ENCODE measurements around the gene BCAR1.

BCAR1 gene

DNA sequence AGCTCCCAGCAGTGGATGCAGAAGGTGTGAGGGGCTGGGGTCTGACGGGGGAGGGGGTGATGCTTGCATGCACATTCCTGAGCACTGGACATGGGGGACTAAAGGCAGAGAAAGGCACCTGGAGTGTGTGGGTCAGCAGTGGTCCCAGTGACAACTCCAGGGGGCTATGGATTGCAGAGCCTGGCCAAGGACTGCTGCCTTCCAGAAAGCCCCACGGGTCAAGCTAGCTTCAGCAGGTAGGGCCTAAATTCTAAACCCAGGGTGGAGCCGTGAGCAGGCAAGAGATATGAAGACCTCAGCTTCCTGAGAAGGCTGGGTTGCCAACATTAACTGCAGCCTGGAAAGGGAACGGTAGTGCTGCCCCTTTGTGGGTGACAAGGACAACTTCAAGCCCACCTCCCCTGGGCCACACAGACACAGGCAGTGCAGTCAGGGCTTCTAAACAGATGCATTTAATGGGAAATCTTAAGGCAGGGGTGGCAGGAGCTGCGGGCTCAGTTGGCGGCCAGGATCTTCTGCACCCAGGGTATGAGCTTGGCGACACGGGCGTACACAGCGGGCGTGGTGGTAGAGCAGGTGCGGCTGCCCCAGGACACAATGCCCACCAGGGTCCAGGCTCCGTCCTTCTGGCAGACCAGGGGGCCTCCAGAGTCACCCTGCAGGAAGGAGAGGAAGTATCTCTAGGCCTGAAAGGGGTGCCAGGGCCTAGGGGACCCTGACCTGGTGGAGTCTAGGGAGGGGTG is 47.6 kb downstream of the BCAR1 start:
- no peak for DNase-seq (ENCODE audit: low read depth, low spot score)

DNA sequence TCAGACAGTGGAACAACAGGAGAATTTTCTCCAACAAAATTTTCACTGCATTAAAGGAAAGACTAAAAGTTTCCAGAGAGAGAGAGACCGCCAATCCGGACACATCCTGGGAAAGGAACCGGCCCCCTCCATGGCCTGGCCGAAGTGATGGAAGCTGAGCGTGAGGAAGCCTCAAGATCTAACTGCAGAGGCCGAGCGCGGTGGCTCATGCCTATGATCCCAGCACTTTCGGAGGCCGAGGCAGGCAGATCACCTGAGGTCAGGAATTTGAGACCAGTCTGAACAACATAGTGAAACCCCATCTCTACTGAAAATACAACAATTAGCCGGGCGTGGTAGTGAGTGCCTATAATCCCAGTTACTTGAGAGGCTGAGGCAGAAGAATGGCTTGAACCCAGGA is 48.3 kb downstream of the BCAR1 start:
- no peak for DNase-seq (ENCODE audit: low read depth, low spot score)

DNA sequence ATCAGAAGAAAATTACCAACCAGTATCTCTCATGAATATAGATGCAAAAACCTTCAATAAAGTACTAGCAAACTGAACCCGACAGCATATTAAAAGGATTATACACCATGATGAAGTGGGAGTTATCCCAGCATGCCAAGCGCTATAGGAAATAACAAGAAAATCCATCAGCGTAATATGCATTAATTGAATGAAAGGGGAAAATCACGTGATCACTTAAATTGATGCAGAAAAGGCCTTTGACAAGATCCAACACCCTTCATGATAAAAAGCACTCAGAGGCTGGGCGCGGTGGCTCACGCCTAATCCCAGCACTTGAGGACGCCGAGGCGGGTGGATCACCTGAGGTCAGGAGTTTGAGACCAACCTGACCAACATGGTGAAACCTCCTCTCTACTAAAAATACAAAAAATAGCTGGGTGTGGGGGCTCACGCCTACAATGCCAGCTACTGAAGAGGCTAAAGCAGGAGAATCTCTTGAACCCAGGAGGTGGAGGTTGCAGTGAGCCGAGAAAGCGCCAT is 49.3 kb downstream of the BCAR1 start:
- DNase-seq (ENCODE audit: low read depth, low spot score), result no peak

DNA sequence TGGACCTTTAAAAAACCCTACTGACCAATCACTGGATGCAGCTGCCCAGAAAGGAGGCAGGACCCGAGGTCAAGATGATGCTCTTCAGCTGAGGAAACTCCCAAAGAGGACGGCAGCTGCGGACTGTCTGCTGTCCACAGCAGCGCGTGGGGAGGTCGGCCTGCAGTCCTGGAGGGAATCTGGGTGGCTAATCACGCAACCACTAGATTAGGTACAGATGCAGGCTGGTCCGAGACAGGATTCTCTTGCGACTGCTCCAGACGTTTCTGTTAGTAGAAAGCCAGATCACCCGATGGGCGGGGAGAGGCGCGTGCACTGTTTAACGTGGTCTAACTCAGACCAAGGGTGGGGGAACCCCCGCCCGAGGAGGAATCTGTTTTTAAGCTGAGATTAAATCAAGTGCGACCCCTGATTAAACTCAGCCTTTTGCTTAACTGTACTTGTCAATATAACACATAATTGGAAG is 53.3 kb downstream of the BCAR1 start:
- no peak for DNase-seq (ENCODE audit: low read depth, low spot score)

DNA sequence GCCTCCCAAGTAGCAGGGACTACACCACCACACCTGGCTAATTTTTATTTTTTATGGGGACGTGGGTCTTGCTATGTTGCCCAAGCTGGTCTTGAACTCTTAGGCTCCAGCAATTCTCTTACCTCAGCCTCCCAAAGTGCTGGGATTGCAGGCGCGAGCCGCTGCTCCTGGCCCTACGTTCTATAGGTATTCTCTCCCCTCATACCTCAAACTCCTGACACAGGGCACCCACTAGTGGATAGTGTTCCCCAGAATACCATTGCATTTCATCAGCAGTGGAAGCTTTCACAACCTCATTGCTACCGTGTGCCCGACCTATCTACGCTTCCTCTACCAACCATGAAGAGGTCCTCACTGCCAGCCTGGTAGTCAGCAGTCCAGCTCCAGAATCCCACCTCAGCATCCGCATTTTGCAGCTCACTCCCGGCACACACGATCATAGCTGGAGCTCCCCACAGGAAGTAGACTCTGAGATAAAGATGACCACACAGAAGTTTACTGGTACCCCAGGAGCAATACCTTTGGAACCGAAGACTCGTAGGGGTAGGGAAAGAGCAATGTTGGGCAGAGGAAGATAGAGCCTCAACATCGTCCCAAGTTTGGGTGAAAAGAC is 53.8 kb downstream of the BCAR1 start:
- no peak for DNase-seq (ENCODE audit: low read depth, low spot score)

DNA sequence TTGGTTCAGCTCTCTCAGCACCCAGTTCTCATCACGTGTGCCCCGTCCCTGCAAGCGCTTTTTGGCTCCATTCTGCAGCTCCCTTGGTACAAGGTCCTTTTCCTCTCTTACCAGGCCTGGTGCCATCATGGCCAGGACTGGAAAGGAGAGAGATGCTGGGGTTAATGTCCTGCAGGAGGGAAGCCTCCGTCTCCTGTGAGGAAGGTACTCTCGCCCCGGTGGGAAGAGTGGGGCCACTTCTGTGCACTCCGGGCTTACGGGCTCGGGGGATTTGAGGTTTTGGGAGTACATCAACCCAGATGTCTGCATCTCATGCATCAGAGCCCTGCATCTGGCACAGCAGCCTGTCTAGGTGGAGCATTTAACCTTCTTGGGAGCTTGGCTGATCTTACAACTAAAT is 54.6 kb downstream of the BCAR1 start:
- no peak for DNase-seq (ENCODE audit: low read depth, low spot score)

DNA sequence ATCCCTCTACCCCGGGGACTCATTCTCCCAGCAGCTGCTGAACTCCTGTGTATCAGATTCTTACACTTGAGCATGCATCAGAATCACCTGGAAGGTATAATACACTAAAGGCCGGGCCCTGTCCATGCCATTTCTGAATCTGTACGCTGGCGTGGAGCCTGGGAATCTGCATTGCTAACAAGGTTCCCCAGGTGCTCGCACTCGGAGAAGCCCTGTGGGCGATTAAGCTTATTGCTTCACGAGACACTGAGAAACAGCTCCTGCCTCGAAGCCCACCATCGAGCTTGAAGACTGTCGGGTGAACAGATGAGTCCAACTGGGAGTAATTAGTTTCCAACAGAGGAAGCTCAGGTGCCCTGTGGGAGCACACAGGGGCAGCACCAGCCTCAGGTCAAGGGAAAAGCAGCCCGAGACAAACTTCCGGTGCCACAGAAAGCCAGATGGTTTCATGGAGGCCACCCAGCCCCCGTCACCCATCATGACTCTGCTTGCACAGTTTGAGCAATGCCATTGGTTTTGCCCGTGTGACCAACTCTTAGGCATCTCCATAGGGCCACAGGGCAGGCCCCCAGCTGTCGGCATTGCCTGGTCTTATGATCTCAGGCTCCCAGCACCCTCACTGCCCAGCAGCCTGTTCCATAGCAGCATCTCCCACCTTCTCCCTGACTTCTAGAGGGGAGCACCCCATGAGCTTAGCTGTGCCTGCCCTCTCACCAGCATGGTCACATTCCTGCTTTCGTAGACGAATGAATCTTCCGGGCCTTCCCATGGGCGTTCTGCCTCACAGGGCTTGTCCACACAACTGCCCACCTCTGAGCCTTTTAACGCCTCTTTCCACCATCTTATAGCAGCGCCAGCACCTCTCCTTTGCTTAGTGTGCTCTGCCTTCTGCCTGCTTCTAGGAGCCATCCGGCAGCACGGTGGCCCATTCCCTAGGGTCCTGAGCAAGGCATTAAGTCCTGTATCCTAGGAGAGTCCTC is 55.3 kb downstream of the BCAR1 start:
- DNase-seq (ENCODE audit: low read depth, low spot score), result no peak

DNA sequence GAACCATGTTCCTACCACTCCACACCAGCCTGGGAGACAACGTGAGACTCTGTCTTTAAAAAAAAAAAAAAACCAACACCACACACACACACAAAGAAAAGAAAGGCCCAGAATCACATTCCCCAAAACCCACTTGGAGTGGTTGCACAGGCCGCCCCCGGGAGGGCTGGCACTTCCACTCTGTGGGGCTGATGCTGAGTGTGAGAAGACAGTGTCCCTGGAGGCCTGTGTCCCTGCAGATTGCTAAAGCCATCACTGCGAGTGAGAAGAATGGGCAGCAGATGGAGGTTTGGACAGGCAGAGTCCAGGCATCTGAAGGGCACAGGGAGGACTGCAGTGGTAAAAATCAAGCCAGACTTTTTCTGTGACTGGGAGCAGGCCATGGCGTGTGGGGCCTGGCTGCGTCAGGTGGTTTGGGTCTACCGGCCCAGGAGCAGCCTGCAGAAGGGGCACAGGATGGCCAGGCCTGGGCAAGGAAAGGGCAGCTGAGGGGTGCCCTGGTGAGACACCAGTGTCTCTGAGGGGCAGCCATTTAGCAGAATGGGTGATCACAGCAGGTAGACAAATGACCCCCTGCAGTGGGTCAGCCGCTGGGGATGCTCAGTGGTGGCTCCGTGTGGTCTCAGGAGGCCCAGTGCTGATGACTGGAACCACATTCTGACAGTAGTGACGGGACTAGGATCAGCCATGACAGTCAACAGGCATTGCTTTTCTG is 57.5 kb downstream of the BCAR1 start:
- DNase-seq (ENCODE audit: low read depth, low spot score), result no peak

DNA sequence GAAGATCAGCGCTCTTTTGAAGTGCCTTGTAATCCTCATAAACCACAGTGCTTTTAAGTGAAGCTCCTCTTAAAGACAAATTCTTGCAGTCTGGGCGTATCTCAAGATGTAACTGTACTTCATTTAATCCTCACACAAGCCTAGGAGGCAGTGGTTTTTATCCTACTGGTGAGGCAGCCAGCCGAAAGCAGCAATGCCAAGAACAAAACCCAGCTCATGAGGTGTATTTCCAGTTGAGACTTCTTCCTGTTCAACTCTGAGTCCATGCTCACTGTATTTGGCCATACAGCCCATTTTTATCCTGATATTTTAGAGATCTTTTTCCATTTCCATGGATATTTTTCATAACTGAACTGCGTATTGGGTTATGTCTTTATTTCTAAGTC is 58.2 kb downstream of the BCAR1 start:
- no peak for DNase-seq (ENCODE audit: low read depth, low spot score)

DNA sequence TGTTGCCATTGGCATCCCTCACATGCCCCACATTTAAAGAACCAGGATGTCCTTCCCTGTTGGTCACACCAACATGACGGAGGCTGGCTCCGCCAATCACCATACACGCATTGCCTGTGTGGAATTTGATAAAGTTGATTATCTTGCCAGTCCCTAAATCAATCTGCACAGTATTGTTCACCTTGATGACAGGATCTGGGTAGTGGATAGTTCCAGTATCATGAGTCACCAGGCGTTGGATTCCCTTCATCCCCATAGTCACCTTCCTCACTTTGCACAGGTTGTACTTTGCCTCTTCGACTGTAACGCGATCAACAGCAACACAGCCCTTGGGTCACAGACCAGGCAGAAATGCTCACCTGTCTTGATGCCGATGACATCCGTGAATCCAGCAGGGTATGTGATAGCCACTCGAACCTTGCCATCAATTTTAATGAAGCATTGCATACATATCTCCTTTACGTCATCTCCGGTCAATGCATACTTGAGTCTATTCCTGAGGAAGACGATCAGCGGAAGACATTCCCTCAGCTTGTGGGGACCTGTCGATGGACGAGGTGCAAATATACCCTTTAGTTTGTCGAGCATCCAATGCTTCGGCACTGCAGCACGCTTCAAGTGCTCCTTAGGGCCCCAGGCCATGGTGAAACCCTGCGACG is 58.7 kb downstream of the BCAR1 start:
- no peak for DNase-seq (ENCODE audit: low read depth, low spot score)

DNA sequence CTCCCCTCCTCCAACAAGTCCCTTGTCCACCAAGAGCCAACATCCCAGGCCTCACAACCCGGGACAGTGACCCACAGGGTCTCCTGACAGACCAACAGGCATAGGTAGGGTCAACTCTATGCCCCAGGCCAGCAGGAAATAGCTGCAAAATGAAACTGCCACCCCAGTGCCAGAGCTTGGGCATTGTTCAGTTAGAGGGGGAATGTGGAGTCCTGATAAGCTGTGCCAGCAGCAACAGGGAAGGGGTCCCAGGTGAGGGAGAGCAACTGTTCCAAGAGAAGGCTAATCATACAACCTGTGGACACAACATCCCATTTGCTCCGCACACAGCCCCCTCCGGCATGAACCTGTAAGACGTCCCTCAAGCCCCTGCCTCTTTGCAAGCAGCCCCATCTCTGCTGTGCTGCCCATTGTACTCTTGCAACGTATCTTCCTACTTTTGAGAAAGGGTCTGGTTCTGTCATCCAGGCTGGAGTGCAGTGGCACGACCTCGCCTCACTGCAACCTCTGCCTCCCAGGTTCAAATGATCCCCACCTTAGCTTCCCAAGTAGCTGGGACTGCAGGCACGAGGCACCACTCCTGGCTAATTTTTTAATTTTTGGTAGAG is 61.7 kb downstream of the BCAR1 start:
- no peak for DNase-seq (ENCODE audit: low read depth, low spot score)

DNA sequence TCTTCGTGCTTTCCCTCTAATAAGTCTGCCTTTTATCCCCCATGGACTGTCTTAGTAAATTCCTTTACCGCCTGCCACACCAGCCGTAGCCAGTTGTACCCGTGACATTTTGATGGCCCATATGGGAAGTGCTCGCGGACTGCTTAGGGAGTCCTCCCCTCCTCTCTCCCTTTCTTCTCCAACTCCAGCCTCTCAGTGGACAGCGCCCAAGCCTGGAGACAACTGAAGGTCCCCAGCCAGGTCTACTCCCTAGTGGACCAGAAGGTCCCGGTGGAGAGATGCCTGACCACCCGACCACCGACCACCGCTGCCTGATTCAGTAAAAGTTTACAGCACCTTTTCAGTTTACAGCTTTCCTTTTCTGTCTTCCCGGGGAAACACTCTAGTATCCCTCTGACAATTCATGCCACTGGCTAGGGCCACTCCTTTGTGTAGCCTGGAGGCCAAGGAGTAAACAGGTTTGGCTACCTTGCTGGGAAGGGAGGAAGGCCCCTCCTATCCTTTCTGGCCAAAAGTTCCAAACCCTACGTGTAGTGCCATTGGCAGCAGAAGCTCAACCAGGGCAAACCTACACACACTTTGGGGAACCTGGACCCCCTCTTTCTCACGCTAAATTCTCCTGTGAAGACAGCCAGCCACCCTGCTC is 62.5 kb downstream of the BCAR1 start:
- no peak for DNase-seq (ENCODE audit: low read depth, low spot score)

DNA sequence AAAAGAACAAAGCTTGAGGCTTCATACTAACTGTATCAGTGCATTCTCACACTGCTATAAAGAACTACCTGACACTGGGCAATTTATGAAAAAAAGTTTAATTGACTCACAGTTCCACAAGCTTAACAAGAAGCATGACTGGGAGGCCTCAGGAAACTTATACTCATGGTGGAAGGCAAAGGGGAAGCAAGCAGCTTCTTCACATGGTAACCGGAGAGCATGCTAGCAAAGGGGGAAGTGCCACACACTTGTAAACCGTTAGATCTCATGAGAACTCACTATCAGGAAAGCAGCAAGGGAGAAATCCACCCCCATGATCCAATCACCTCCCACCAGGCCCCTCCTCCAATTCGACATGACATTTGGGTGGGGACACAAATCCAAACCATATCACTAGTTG is 69.8 kb downstream of the BCAR1 start:
- no peak for DNase-seq (ENCODE audit: low read depth, low spot score)

DNA sequence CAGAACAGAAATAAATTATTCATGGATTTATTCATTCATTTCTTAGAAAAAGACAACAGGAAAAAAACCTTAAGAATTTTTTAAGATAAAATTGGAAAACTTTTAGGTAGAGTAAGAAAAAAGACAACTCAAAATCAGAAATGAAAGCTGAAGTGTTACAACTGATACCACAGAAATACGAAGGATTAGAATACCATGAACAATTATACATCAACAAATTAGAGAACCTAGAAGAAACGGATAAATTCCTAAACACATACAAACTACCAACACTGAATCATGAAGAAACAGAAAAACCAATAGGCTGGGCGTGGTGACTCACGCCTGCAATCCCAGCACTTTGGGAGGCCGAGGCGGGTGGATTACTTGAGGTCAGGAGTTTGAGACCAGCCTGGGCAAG is 72.2 kb downstream of the BCAR1 start:
- DNase-seq (ENCODE audit: low read depth, low spot score), result no peak
